ENCODE data around the gene FYN. TPM values are rescaled to one million over a fixed set of nuclear protein-coding genes. Genes with fewer than 3 reads are reported as not detected.

Gene FYN
- total and polyA plus RNA-seq, 4 donors: 11.2 to 28.3 (median 19.7) TPM

GRCh38 chr6:111771629-111772028, 101.6 kb downstream of the FYN start:
- H3K36me3 ChIP-seq (ENCODE audit: control insufficient read depth in 4 of 4, insufficient read depth in 3 of 4, low read depth in 1 of 4, low read length in 3 of 4): no peaks in the 10 kb centered on the region
- no peak overlapping the region for H3K4me3 ChIP-seq (ENCODE audit: low read depth in 1 of 3, low read length in 3 of 3)
- no peaks in the 10 kb centered on the region for H3K9me3 ChIP-seq (ENCODE audit: control insufficient read depth in 4 of 4, low read length in 3 of 4)
- no peak for DNase-seq (ENCODE audit: low spot score)
- H3K27ac ChIP-seq (ENCODE audit: low read depth in 1 of 2, low read length in 2 of 2): no peak overlapping the region
- no peak overlapping the region for H3K9ac ChIP-seq (ENCODE audit: low read depth in 1 of 2, low read length in 2 of 2)
- H3K4me1 ChIP-seq (ENCODE audit: control insufficient read depth in 4 of 4, insufficient read depth in 4 of 4, low read length in 3 of 4): no peaks in the 10 kb centered on the region
- TF ChIP-seq ZBTB33 (IDR thresholded peaks at IDR 0.05) (no peak), SP1 (IDR thresholded peaks at IDR 0.05) (no peak), NR2F2 (IDR thresholded peaks at IDR 0.05) (no peak), GABPA (IDR thresholded peaks at IDR 0.05 in 1 of 2, conservative IDR thresholded peaks at IDR 0.05 in 1 of 2) (no peak), ATF3 (IDR thresholded peaks at IDR 0.05) (no peak), REST (IDR thresholded peaks at IDR 0.05) (no peak), CTCF (IDR thresholded peaks at IDR 0.05; ENCODE audit: low read depth, low read length, missing input control) (no peak), RAD21 (IDR thresholded peaks at IDR 0.05) (no peak), TAF1 (conservative IDR thresholded peaks at IDR 0.05) (no peak), JUND (IDR thresholded peaks at IDR 0.05) (no peak), FOXA1 (IDR thresholded peaks at IDR 0.05) (no peak), RXRA (IDR thresholded peaks at IDR 0.05) (no peak)
- H3K27me3 ChIP-seq (ENCODE audit: control insufficient read depth in 4 of 4, insufficient read depth in 4 of 4, low read length in 3 of 4): no peaks in the 10 kb centered on the region
- WGBS: 93% methylated on average over 5 of the region's 5 CpGs

- Histone ChIP-seq H3K9me3 (ENCODE audit: control insufficient read depth in 4 of 4, low read length in 3 of 4) (no peaks in the 10 kb centered on the region), H3K27ac (ENCODE audit: low read depth in 1 of 2, low read length in 2 of 2) (no peak overlapping the region), H3K36me3 (ENCODE audit: control insufficient read depth in 4 of 4, insufficient read depth in 3 of 4, low read depth in 1 of 4, low read length in 3 of 4) (no peaks in the 10 kb centered on the region), H3K9ac (ENCODE audit: low read depth in 1 of 2, low read length in 2 of 2) (no peak overlapping the region), H3K4me1 (ENCODE audit: control insufficient read depth in 4 of 4, insufficient read depth in 4 of 4, low read length in 3 of 4) (no peaks in the 10 kb centered on the region), H3K4me3 (ENCODE audit: low read depth in 1 of 3, low read length in 3 of 3) (no peak overlapping the region), H3K27me3 (ENCODE audit: control insufficient read depth in 4 of 4, insufficient read depth in 4 of 4, low read length in 3 of 4) (no peaks in the 10 kb centered on the region)
- DNase-seq (ENCODE audit: low spot score): no peak
- TF ChIP-seq CTCF (IDR thresholded peaks at IDR 0.05; ENCODE audit: low read depth, low read length, missing input control) (no peak), ATF3 (IDR thresholded peaks at IDR 0.05) (no peak), JUND (IDR thresholded peaks at IDR 0.05) (no peak), EGR1 (IDR thresholded peaks at IDR 0.05; ENCODE audit: low read depth in 2 of 2) (no peak), REST (IDR thresholded peaks at IDR 0.05) (no peak), TAF1 (conservative IDR thresholded peaks at IDR 0.05) (no peak), SP1 (IDR thresholded peaks at IDR 0.05) (no peak), MAX (IDR thresholded peaks at IDR 0.05) (no peak), ZBTB33 (IDR thresholded peaks at IDR 0.05) (no peak), RAD21 (IDR thresholded peaks at IDR 0.05) (no peak), NR2F2 (IDR thresholded peaks at IDR 0.05) (no peak)
Measured at GRCh38 chr6:111771094-111771432, 102.2 kb downstream of the FYN start.
